IMR-90 (cell line): Measurements from ENCODE around the gene ARHGEF1. TPM values are rescaled to one million over a fixed set of nuclear protein-coding genes. Genes with fewer than 3 reads are reported as not detected.

Experiments
- ATAC-seq: fragments of 200-7000 bp; cut with Tn5 transposase; 2 replicates; pipeline ENCODE4 v1.9.1; 2020; ENCODE audit warnings: low read depth, mild to moderate bottlenecking, moderate library complexity
- BruUV-seq: library from RNA; stranded (reverse); fragments of 400-500 nt; replicated peaks from 2 replicates; lab custom pipeline; 2021; lab: Mats Ljungman, UMichigan
- CTCF ChIA-PET: fragments of 300-600 bp; formaldehyde crosslinking; extraction: SDS; loops from one replicate; lab custom pipeline; 2021; ENCODE audit warnings: antibody characterized with exemption; lab: Yijun Ruan, JAX
- POLR2A ChIA-PET: fragments of 300-600 bp; sonication (Branson Sonifier 250); formaldehyde crosslinking; loops from one replicate; lab custom pipeline; 2022; ENCODE audit warnings: antibody characterized with exemption; ENCODE audit not compliant: unreplicated experiment; lab: Charles Lee
- DNase-seq: peaks from one replicate; pipeline ENCODE4 v3.0.0; 2013
- H2AFZ ChIP-seq: replicated peaks from 2 replicates; pipeline ENCODE3; 2013; ENCODE audit warnings: low read length, mild to moderate bottlenecking; ENCODE audit not compliant: poor library complexity
- H2AK5ac ChIP-seq: 2 replicates; pipeline ENCODE4 v1.6.1; 2013; ENCODE audit warnings: low read depth, low read length, inconsistent platforms
- H2AK9ac ChIP-seq: replicated peaks from 2 replicates; pipeline ENCODE3; 2013; ENCODE audit warnings: mild to moderate bottlenecking, low read depth, low read length, moderate library complexity; ENCODE audit not compliant: poor library complexity
- H2BK120ac ChIP-seq: 2 replicates; pipeline ENCODE4 v1.6.1; 2013; ENCODE audit warnings: low read depth, low read length, inconsistent platforms
- H2BK15ac ChIP-seq: 3 replicates; pipeline ENCODE4 v1.6.1; 2013; ENCODE audit warnings: low read depth, low read length, inconsistent platforms
- H2BK20ac ChIP-seq: 2 replicates; pipeline ENCODE4 v1.6.1; 2013; ENCODE audit warnings: low read depth, mild to moderate bottlenecking, inconsistent platforms, low read length, moderate library complexity
- H2BK5ac ChIP-seq: 2 replicates; pipeline ENCODE4 v1.6.1; 2013; ENCODE audit warnings: mild to moderate bottlenecking, low read depth, low read length, inconsistent platforms; ENCODE audit not compliant: poor library complexity, severe bottlenecking
- H3K14ac ChIP-seq: replicated peaks from 2 replicates; pipeline ENCODE4 v1.6.1; 2013; ENCODE audit warnings: low read depth, low read length, inconsistent platforms
- H3K18ac ChIP-seq: 2 replicates; pipeline ENCODE4 v1.6.1; 2013; ENCODE audit warnings: low read depth, low read length, control low read depth
- H3K23ac ChIP-seq: 2 replicates; pipeline ENCODE4 v1.6.1; 2013; ENCODE audit warnings: low read depth, low read length, inconsistent platforms
- H3K27ac ChIP-seq: 2 replicates; pipeline ENCODE4 v1.5.1; 2013; ENCODE audit warnings: mild to moderate bottlenecking, control low read depth, low read length; ENCODE audit not compliant: insufficient read depth
- H3K27me3 ChIP-seq: 2 replicates; pipeline ENCODE4 v1.6.1; 2013; ENCODE audit warnings: low read length; ENCODE audit not compliant: control insufficient read depth, insufficient read depth
- H3K36me3 ChIP-seq: 2 replicates; pipeline ENCODE4 v1.6.1; 2013; ENCODE audit warnings: low read length, mixed read lengths; ENCODE audit not compliant: control insufficient read depth, insufficient read depth
- H3K4ac ChIP-seq: 2 replicates; pipeline ENCODE4 v1.6.1; 2013; ENCODE audit warnings: low read depth, low read length, inconsistent platforms
- H3K4me1 ChIP-seq: 2 replicates; pipeline ENCODE4 v1.6.1; 2013; ENCODE audit warnings: low read length, mixed read lengths; ENCODE audit not compliant: control insufficient read depth, insufficient read depth
- H3K4me2 ChIP-seq: 2 replicates; pipeline ENCODE4 v1.6.1; 2013; ENCODE audit warnings: low read depth, mild to moderate bottlenecking, control low read depth, low read length, moderate library complexity
- H3K4me3 ChIP-seq: 2 replicates; pipeline ENCODE4 v1.5.1; 2013; ENCODE audit warnings: low read depth, mild to moderate bottlenecking, control low read depth, low read length, moderate library complexity; ENCODE audit not compliant: insufficient read depth
- H3K56ac ChIP-seq: 2 replicates; pipeline ENCODE4 v1.6.1; 2013; ENCODE audit warnings: low read length, inconsistent platforms; ENCODE audit not compliant: insufficient read depth; ENCODE audit errors: extremely low read depth
- H3K79me1 ChIP-seq, 2 experiments: 2 replicates each; pipeline ENCODE4 v1.6.1; 2013; ENCODE audit warnings: low read length in 2 of 2, inconsistent platforms in 1 of 2, low read depth in 1 of 2
- H3K9ac ChIP-seq: 2 replicates; pipeline ENCODE4 v1.6.1; 2013; ENCODE audit warnings: low read depth, low read length, control low read depth
- H3K9me1 ChIP-seq: 2 replicates; pipeline ENCODE4 v1.6.1; 2013; ENCODE audit warnings: low read length, inconsistent platforms; ENCODE audit not compliant: insufficient read depth
- H3K9me3 ChIP-seq: 2 replicates; pipeline ENCODE4 v1.6.1; 2013; ENCODE audit warnings: low read length; ENCODE audit not compliant: control insufficient read depth, insufficient read depth
- H4K20me1 ChIP-seq: 2 replicates; pipeline ENCODE4 v1.6.1; 2013; ENCODE audit warnings: low read length, inconsistent platforms; ENCODE audit not compliant: insufficient read depth
- H4K5ac ChIP-seq: 2 replicates; pipeline ENCODE4 v1.6.1; 2013; ENCODE audit warnings: mild to moderate bottlenecking, low read depth, low read length, control low read depth
- H4K8ac ChIP-seq, 2 experiments: 2 replicates each; pipeline ENCODE4 v1.6.1; 2013; ENCODE audit warnings: low read depth in 2 of 2, low read length in 2 of 2, control low read depth in 1 of 2, inconsistent platforms in 1 of 2
- H4K91ac ChIP-seq: 2 replicates; pipeline ENCODE4 v1.6.1; 2013; ENCODE audit warnings: low read depth, low read length, inconsistent platforms; ENCODE audit not compliant: insufficient read depth
- MAFK ChIP-seq: IDR thresholded peaks from 2 replicates; pipeline ENCODE4 v1.6.1; 2012; ENCODE audit warnings: low read depth, low read length, improper control_type of control experiment
- MAZ ChIP-seq: IDR thresholded peaks from 2 replicates; pipeline ENCODE4 v1.6.1; 2012; ENCODE audit warnings: low read depth, mild to moderate bottlenecking, low read length, improper control_type of control experiment, moderate library complexity, borderline replicate concordance
- RCOR1 ChIP-seq: IDR thresholded peaks from 2 replicates; pipeline ENCODE4 v1.6.1; 2012; ENCODE audit warnings: mild to moderate bottlenecking, low read length, improper control_type of control experiment; ENCODE audit not compliant: insufficient replicate concordance
- WGBS, 2 experiments: methylation state at CpG; one replicate each; pipeline versions ENCODE4 v1.1.5 to v1.1.7; 2013; ENCODE audit warnings: missing lambda C conversion rate in 2 of 2; ENCODE audit not compliant: insufficient read length in 1 of 2; ENCODE audit errors: extremely low coverage in 2 of 2; 5-methylcytosine and 5-hydroxymethylcytosine counted together
- dilution Hi-C: fragments of 300-500 bp; cut with HindIII; formaldehyde crosslinking; loops from one replicate; pipeline ENCODE4 v1.14.3; 2018; ENCODE audit warnings: low sequenced_read_pairs; ENCODE audit not compliant: unreplicated experiment
- in situ Hi-C: fragments of 300-500 bp; cut with MboI; formaldehyde crosslinking; loops from 3 replicates; pipeline ENCODE4 v1.14.3; 2019; ENCODE audit warnings: low sequenced_read_pairs, inconsistent platforms, mixed read lengths
- intact Hi-C: fragments of 100-400 bp; cut with micrococcal nuclease; formaldehyde crosslinking; loops from 2 replicates; pipeline ENCODE4 v1.10.0; 2022
- polyA plus RNA-seq, 3 experiments: library from polyadenylated mRNA; depleted of rRNA; stranded (reverse); fragments of >200 nt; gene quantifications; 2 replicates each; pipeline ENCODE4 v1.2.3, GENCODE V29; 2012; ENCODE audit warnings: low replicate concordance in 1 of 3
- total RNA-seq: library from RNA; depleted of rRNA; stranded (reverse); fragments of >200 nt; gene quantifications from 2 replicates; pipeline ENCODE4 v1.2.3, GENCODE V29; 2012
- TF ChIP-seq, protein P1 (sequence below): fragments of 150-350 bp; IDR thresholded peaks from 2 replicates; pipeline ENCODE4 v1.6.1; 2016; ENCODE audit warnings: low read depth, mild to moderate bottlenecking, low read length, moderate library complexity, borderline replicate concordance

ARHGEF1 gene
- total and polyA plus RNA-seq, 2 of the 4 experiments (the other 2 are of a cell fraction), result 11.5 to 47.1 TPM

- no peaks in the 10 kb centered on the region for H3K9me1 ChIP-seq
- no peak overlapping the region for H2BK15ac ChIP-seq
- no peaks in the 10 kb centered on the region for H4K20me1 ChIP-seq
- no peak overlapping the region for H3K23ac ChIP-seq
- no peak for ATAC-seq
- in situ Hi-C loops (no loop called here), dilution Hi-C loops (no loop called here), intact Hi-C loops (no loop called here)
- no peak overlapping the region for H4K5ac ChIP-seq
- TF ChIP-seq MAZ (no peak), RCOR1 (no peak), MAFK (no peak)
- TF ChIP-seq, protein P1, sequence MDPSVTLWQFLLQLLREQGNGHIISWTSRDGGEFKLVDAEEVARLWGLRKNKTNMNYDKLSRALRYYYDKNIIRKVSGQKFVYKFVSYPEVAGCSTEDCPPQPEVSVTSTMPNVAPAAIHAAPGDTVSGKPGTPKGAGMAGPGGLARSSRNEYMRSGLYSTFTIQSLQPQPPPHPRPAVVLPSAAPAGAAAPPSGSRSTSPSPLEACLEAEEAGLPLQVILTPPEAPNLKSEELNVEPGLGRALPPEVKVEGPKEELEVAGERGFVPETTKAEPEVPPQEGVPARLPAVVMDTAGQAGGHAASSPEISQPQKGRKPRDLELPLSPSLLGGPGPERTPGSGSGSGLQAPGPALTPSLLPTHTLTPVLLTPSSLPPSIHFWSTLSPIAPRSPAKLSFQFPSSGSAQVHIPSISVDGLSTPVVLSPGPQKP, result no peak
- no TSS peak for BruUV-seq
- H3K14ac ChIP-seq, result no peak overlapping the region
- H3K4me1 ChIP-seq, result no peaks in the 10 kb centered on the region
- no peak overlapping the region for H3K4me2 ChIP-seq
- H3K56ac ChIP-seq, result no peak overlapping the region
- H2BK120ac ChIP-seq, result no peak overlapping the region
- DNase-seq, result no peak
- H4K91ac ChIP-seq, result no peak overlapping the region
- H2AFZ ChIP-seq, result no peak overlapping the region
- ChIA-PET POLR2A (no interaction called here), CTCF (interaction anchor here (0.6 kb wide), 1 partner anchor 11 kb away, joined by 6 read pairs; no protein-coding TSS in a partner anchor)
- H3K4ac ChIP-seq, result no peak overlapping the region
- no peak overlapping the region for H2AK9ac ChIP-seq
- no peak overlapping the region for H3K27ac ChIP-seq
- H3K9ac ChIP-seq, result no peak overlapping the region
- no peaks in the 10 kb centered on the region for H3K79me1 ChIP-seq
- H3K36me3 ChIP-seq, result no peaks in the 10 kb centered on the region
- H4K8ac ChIP-seq, result no peak overlapping the region
- H2BK20ac ChIP-seq, result no peak overlapping the region
- 51% methylated on average over 2 of the region's 5 CpGs; no CpG with 5 or more reads in 1 of the 2 experiments for WGBS, 2 experiments
- no peak overlapping the region for H2AK5ac ChIP-seq
- H2BK5ac ChIP-seq, result no peak overlapping the region
- no peak overlapping the region for H3K18ac ChIP-seq
- H3K27me3 ChIP-seq, result peaks cover 51% of the 10 kb centered on the region
- no peaks in the 10 kb centered on the region for H3K9me3 ChIP-seq
- no peak overlapping the region for H3K4me3 ChIP-seq
Measured at GRCh38 chr19:41850381-41850780, 32.6 kb upstream of the ARHGEF1 start.
